T47D (cell line): ENCODE measurements around the gene GTPBP4.

Experiments used
- DNase-seq, 2 experiments: peaks; one replicate each; pipeline versions ENCODE4 v3.0.0 to v3.0.0-alpha.2; 2011 to 2012; ENCODE audit warnings: low read depth in 1 of 2, low spot score in 1 of 2
- JUND ChIP-seq: IDR thresholded peaks from 2 replicates; pipeline ENCODE4 v1.6.1; 2012; ENCODE audit warnings: low read depth
- in situ Hi-C: cut with HindIII; loops from 2 replicates; pipeline ENCODE4 v1.10.0; 2016; ENCODE audit warnings: low sequenced_read_pairs, low pct_unique_long_range_greater_than_20kb

GTPBP4 gene

GRCh38 chr10:971150-971542, 17.1 kb upstream of the GTPBP4 start:
- in situ Hi-C loops: no loop called here
- no peak for DNase-seq
- no peak for TF ChIP-seq JUND

- no peak for TF ChIP-seq JUND
- in situ Hi-C loops: no loop called here
- DNase-seq: no peak
These were observed 16.6 kb upstream of the GTPBP4 start for GRCh38 chr10:971613-972012.

DNA sequence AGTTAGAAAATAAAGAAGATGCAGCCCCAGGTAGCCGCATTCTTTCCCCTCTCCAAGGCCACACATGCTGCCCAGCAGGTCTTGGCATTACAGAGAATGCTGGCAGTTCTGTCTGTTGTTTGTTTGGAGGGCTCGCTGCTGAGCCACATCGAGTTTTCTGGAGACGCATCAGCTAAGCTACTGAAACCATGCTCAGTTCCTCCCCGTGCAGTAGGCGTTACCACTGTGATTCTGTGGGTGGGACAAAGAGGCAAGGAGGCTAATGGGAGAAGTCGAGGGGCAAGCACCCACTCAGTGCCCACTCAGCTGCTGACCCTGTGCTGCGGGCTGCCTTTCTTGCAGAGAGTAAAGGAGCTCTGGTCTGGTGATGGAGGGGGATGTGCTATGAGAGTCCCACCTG, 15.5 kb upstream of the GTPBP4 start:
- in situ Hi-C loops: no loop called here
- DNase-seq: no peak
- TF ChIP-seq JUND: no peak

GRCh38 chr10:974038-974784, 14.0 kb upstream of the GTPBP4 start:
- no peak for TF ChIP-seq JUND
- peak in 1 of 2 experiments; percentile 51 for DNase-seq
- in situ Hi-C loops: no loop called here

DNA sequence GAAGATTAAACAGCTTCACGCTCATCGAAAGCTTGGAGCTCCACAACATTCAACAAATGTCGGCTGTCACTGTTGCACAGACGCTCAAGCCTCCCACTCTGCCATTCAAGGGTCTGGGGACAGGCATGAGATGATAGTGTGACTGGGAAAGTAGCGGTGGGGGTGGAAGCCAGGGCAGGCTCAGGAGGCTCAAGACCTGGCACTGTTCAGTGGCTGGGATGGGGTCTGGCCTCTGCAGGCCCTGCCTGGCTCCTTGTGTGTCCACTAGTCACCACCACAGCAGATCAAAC, 13.5 kb upstream of the GTPBP4 start:
- in situ Hi-C loops: no loop called here
- TF ChIP-seq JUND: no peak
- DNase-seq: no peak

DNA sequence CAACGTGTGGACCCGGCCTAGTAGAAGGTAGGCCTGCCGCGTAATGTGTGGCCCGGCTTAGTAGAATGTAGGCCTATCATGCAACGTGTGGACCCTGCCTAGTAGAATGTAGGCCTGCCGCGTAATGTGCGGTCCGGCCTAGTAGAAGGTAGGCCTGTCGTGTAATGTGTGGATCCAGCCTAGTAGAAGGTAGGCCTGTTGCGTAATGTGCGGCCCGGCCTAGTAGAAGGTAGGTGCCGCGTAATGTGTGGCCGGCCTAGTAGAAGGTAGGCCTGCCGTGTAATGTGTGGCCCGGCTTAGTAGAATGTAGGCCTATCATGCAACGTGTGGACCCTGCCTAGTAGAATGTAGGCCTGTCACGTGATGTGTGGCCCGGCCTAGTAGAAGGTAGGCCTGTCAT, 11.9 kb upstream of the GTPBP4 start:
- TF ChIP-seq JUND: no peak
- in situ Hi-C loops: no loop called here
- no peak for DNase-seq

DNA sequence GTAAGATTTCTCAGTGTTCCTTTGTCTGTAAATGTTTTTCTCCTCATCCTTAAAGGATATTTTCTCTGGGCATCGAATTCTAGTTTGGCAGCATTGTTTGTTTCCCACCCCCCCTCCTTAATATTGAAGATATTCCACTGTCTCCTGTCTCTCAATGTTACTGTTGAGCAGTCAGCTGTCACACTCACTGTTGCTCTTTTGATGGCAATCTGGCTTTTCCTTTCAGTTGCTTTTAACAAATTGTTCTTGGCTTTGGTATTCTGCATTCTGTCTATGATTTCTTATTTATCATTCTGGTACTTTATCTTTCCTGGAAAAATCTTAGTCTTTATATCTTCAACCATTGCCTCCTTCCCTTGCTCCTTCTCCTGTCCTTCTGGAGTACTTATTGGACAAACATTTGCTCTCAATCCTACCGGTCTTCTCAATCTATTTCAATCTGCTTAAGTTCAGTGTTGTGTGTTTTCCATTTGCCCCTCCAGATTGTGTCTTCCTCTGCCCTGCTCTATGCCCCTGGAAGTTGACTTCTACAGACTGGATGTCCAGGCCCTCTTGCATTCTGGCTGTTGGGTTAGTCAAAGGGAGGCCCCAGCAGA, 9.3 kb upstream of the GTPBP4 start:
- DNase-seq: no peak
- in situ Hi-C loops: no loop called here
- TF ChIP-seq JUND: no peak

GRCh38 chr10:980468-981093, 7.7 kb upstream of the GTPBP4 start:
- DNase-seq: no peak
- in situ Hi-C loops: no loop called here
- no peak for TF ChIP-seq JUND

DNA sequence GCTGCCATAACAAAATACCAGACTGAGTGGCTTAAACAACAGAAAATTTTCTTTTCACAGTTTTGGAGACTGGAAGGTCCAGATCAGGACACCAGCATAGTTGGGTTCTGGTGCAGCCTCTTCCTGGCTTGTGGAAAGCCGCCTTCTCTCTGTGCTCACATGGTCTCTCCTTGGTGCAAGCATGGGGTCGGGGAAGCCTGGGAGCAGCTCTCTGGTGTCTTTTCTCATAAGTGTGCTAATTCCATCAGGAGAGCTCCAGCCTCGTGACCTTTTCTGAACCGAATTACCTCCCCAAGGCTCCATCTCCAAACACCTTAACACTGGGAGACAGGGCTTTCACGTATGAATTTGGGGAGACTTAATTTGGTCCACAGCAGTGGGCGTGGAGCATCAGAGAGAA, 4.8 kb upstream of the GTPBP4 start:
- no peak for TF ChIP-seq JUND
- DNase-seq: no peak
- in situ Hi-C loops: no loop called here

DNA sequence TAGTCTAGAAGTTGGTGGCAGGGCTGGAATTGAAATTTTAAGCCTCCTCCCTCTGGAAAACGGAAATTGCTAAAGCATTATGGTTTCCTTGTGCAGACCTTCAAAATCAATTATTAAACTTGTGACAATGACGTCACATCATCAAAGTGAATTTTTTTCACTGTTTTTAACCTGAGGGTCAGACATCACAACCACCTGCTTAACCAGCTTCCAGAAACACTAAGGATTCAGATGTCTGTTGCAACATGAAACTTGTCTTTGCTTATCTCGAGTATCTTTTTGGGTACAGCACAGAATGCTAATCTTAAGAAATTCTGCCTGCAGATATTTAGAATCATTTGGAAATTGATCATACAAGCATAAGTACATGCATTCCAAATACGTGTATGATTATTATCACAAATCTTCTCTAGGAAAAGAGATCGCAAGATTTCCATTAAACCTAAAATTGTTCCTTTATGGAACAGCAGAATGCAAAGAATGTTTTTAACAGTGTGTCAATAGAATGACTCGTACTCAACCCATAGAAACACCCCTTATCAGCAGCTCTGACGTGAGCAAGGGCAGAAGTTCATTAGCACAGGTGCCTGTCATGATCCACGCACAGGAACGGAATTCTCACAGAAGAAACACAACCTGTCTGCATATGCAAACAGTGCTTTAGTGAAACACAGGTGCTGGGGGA, 4.1 kb upstream of the GTPBP4 start:
- no peak for DNase-seq
- in situ Hi-C loops: no loop called here
- no peak for TF ChIP-seq JUND

- TF ChIP-seq JUND: no peak
- DNase-seq: no peak
- in situ Hi-C loops: no loop called here
These were observed 2.9 kb upstream of the GTPBP4 start for GRCh38 chr10:985361-985760.

DNA sequence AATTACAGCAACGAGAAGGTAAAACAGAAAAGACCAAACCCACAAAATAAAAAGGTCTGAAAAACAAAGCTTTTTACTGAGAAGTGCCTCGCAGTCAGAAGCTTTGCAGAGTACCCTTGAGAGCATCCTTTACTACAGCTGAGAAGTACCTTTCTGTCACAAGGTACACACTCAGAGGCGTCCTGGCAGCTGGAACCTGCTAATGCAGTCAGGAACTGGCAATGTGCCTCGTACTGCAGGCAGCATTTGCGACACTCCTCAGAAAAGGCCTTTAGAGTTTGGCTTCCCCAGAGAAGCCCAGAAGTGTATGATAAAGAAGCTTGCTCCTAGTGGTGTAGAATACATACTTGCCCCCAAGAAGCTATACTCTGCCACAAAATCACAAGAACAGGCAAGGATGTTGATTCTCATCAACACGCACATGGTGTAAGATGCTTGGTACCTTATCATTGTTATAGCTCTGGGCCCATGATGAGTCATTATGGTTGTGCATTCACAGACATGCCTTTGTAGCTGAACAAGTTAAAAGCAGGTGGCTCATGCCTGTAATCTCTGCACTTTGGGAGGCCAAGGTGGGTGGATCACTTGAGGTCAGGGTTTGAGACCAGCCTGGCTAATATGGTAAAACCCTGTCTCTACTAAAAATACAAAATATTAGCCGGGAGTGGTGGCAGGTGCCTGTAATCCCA, 2.0 kb upstream of the GTPBP4 start:
- TF ChIP-seq JUND: no peak
- no peak for DNase-seq
- in situ Hi-C loops: no loop called here

DNA sequence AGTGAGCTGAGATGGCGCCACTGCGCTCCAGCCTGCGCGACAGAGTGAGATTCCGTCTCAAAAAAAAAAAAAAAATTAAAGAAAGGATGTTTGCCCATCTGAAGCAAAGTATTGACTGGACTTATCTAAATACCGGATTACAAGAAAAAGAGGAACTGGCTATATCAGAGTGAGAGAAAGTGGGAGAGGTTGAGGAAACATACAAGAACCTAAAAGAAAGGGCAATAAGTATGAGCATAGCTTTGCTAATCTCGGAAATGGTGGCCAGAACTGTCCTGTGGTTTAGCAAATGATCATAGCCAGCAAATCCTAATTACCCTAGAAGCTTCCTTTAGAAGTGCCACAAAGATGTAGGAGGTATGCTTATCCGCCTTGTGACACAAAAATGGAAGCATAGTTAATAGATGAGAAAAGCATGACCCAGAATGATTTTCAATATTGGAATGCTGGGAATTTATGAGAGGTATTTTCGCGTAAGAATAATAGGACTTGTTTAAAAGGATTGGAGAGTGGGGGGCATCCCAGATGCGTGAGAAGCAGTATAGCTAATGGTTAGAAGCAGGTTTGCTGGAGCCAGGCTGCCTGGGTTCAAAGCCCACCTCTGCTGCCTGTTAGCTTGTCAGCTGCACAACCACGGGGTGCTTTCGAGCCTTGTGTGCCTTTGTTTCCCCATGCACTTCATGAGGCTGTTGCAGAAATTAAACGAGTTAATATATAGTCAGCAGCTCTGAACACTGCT, 1.2 kb upstream of the GTPBP4 start:
- in situ Hi-C loops: no loop called here
- no peak for DNase-seq
- TF ChIP-seq JUND: no peak
